Measurements from ENCODE around the gene EXOC6B. TPM values are rescaled to one million over a fixed set of nuclear protein-coding genes. Genes with fewer than 3 reads are reported as not detected.

The EXOC6B gene
- total RNA-seq, 2 donors from 2014 or later, result 16.6 to 36.6 TPM

- Histone ChIP-seq H3K4me3 (no peak overlapping the region), H3K27ac (no peak overlapping the region), H3K36me3 (no peaks in the 10 kb centered on the region), H3K9me3 (no peaks in the 10 kb centered on the region), H3K4me1 (replicated peaks) (no peaks in the 10 kb centered on the region), H3K27me3 (replicated peaks; ENCODE audit: insufficient read depth) (no peaks in the 10 kb centered on the region)
- no peak for TF ChIP-seq POLR2A (IDR thresholded peaks at IDR 0.05)
- no peak for TF ChIP-seq POLR2AphosphoS5 (IDR thresholded peaks at IDR 0.05)
- TF ChIP-seq, protein P1, sequence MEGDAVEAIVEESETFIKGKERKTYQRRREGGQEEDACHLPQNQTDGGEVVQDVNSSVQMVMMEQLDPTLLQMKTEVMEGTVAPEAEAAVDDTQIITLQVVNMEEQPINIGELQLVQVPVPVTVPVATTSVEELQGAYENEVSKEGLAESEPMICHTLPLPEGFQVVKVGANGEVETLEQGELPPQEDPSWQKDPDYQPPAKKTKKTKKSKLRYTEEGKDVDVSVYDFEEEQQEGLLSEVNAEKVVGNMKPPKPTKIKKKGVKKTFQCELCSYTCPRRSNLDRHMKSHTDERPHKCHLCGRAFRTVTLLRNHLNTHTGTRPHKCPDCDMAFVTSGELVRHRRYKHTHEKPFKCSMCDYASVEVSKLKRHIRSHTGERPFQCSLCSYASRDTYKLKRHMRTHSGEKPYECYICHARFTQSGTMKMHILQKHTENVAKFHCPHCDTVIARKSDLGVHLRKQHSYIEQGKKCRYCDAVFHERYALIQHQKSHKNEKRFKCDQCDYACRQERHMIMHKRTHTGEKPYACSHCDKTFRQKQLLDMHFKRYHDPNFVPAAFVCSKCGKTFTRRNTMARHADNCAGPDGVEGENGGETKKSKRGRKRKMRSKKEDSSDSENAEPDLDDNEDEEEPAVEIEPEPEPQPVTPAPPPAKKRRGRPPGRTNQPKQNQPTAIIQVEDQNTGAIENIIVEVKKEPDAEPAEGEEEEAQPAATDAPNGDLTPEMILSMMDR (IDR thresholded peaks at IDR 0.05), result no peak
- DNase-seq (ENCODE audit: low spot score), result no peak
- intact Hi-C loops (cut with DNase I), result no loop called here
- WGBS, result 95% methylated on average over 2 of the region's 2 CpGs
Observed at GRCh38 chr2:72696559-72696958, 129.3 kb downstream of the EXOC6B start.

GRCh38 chr2:72695676-72696075 lies 130.2 kb downstream of the EXOC6B start:
- H3K9me3 ChIP-seq, result no peaks in the 10 kb centered on the region
- H3K4me3 ChIP-seq, result no peak overlapping the region
- no peak overlapping the region for H3K27ac ChIP-seq
- intact Hi-C loops (cut with DNase I), result no loop called here
- DNase-seq (ENCODE audit: low spot score), result no peak
- 70% methylated on average over 1 of the region's 1 CpG for WGBS
- TF ChIP-seq POLR2AphosphoS5 (IDR thresholded peaks at IDR 0.05) (no peak), POLR2A (IDR thresholded peaks at IDR 0.05) (no peak)
- TF ChIP-seq, protein P1 (IDR thresholded peaks at IDR 0.05), result no peak
- H3K27me3 ChIP-seq (replicated peaks; ENCODE audit: insufficient read depth), result no peaks in the 10 kb centered on the region
- H3K36me3 ChIP-seq, result no peaks in the 10 kb centered on the region
- H3K4me1 ChIP-seq (replicated peaks), result no peaks in the 10 kb centered on the region

DNA sequence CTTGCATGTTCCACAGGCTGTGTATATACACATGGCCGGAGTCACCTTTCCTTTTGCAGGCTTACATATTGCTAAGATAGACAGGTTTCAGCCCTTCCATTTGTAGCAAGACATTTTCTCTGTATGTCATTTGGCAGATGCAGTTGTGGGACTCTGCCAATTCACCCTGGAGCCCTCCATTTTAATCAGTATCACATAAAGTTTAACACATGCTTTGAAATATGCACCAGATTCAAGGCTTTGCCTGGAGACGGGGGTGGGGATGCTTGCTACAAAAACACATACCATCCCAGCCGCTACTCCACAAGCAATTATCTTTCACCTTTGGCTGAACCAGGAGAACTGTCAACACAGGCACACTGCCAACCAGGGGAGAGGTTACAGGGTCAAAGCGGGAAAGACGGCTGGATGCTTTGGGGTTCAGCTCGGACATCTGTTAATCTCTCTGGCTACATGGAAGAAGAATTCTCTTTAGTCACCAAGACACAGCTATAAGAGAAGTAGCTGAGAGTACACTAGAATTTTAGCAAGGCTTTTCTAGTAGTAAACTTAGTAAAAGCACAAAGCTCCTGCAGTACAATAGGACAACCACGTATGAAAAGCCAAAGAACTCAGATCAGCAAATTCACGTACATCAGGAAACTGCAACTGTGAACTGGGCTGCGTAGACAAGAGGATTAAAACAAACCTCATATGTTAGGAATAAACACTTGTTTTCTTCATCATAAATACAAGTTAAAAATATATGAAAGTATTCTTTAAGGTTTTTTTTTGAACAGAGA lies 130.9 kb downstream of the EXOC6B start:
- intact Hi-C loops (cut with DNase I), result no loop called here
- Histone ChIP-seq H3K36me3 (no peaks in the 10 kb centered on the region), H3K27me3 (replicated peaks; ENCODE audit: insufficient read depth) (no peaks in the 10 kb centered on the region), H3K4me3 (no peak overlapping the region), H3K4me1 (replicated peaks) (no peaks in the 10 kb centered on the region), H3K9me3 (no peaks in the 10 kb centered on the region), H3K27ac (no peak overlapping the region)
- TF ChIP-seq, protein P1 (IDR thresholded peaks at IDR 0.05), result no peak
- TF ChIP-seq POLR2A (IDR thresholded peaks at IDR 0.05), result no peak
- no peak for TF ChIP-seq POLR2AphosphoS5 (IDR thresholded peaks at IDR 0.05)
- WGBS, result 23% methylated on average over 9 of the region's 9 CpGs
- DNase-seq (ENCODE audit: low spot score), result no peak

- DNase-seq (ENCODE audit: low spot score), result peak; percentile 8
- Histone ChIP-seq H3K4me3 (no peak overlapping the region), H3K27me3 (replicated peaks; ENCODE audit: insufficient read depth) (no peaks in the 10 kb centered on the region), H3K4me1 (replicated peaks) (no peaks in the 10 kb centered on the region), H3K9me3 (no peaks in the 10 kb centered on the region), H3K27ac (no peak overlapping the region), H3K36me3 (no peaks in the 10 kb centered on the region)
- 22% methylated on average over 5 of the region's 5 CpGs for WGBS
- intact Hi-C loops (cut with DNase I), result no loop called here
- TF ChIP-seq POLR2AphosphoS5 (IDR thresholded peaks at IDR 0.05) (peak; percentile 20), POLR2A (IDR thresholded peaks at IDR 0.05) (no peak)
- TF ChIP-seq, protein P1 (IDR thresholded peaks at IDR 0.05), result no peak
Observed at GRCh38 chr2:72689579-72690195, 136.1 kb downstream of the EXOC6B start.

Measured in prostate gland (tissue), 2 donors.